Left ventricle myocardium superior (tissue), 1 donor: ENCODE results near the gene SHISA7. TPM values are rescaled to one million over a fixed set of nuclear protein-coding genes. Genes with fewer than 3 reads are reported as not detected.

ENCODE experiments used
- ATAC-seq: fragments of 200-7000 bp; cut with Tn5 transposase; one replicate; pipeline ENCODE4 v1.9.1; 2020; ENCODE audit warnings: mild to moderate bottlenecking, moderate library complexity
- DNase-seq: peaks from one replicate; pipeline ENCODE4 v3.0.0-alpha.2; 2020
- intact Hi-C: fragments of 100-400 bp; cut with micrococcal nuclease; formaldehyde crosslinking; loops from one replicate; pipeline ENCODE4 v1.11.0; 2022
- long read RNA-seq: library from polyadenylated mRNA; unstranded; transcript quantifications from one replicate; pipeline ENCODE4 v2.0.0, GENCODE V29; 2021
- total RNA-seq: library from RNA; stranded (reverse); fragmentation: NEBNext Ultra II Directional; extraction: Animal tissue kit (Norgen Biotek cat#: 25700); gene quantifications from one replicate; pipeline ENCODE4 v1.2.1, GENCODE V29; 2021
- donor health status: DM: no; HTN: yes; CAD: no; lungs with severe emphysema.

SHISA7 gene
- not detected for total RNA-seq
- long read RNA-seq, result 0 reads

GRCh38 chr19:55443045-55443823 lies at the start of gene SHISA7:
TSS of gene SHISA7 (minus strand) at chr19:55443300. CDS start at chr19:55442863, 437 bp downstream.
- intact Hi-C loops, result no loop called here
- DNase-seq, result no peak
- ATAC-seq, result no peak

GRCh38 chr19:55492362-55492944 lies 49.4 kb upstream of the SHISA7 start:
- DNase-seq (no peak), ATAC-seq (no peak)
- intact Hi-C loops, result no loop called here

GRCh38 chr19:55491546-55492360 lies 48.7 kb upstream of the SHISA7 start:
- intact Hi-C loops, result no loop called here
- DNase-seq (peak; percentile 18), ATAC-seq (no peak)

GRCh38 chr19:55490478-55491432 lies 47.7 kb upstream of the SHISA7 start:
- DNase-seq, result peak; percentile 30
- intact Hi-C loops, result no loop called here

GRCh38 chr19:55489711-55490477 lies 46.8 kb upstream of the SHISA7 start:
- intact Hi-C loops, result no loop called here
- ATAC-seq (no peak), DNase-seq (no peak)

More at GRCh38 chr19:55490478-55491432, 47.7 kb upstream of the SHISA7 start:
- no peak for ATAC-seq

- ATAC-seq (no peak), DNase-seq (peak; percentile 45)
- intact Hi-C loops, result no loop called here
Observed at GRCh38 chr19:55488986-55489710, 46.0 kb upstream of the SHISA7 start.

- peak; percentile 63 for DNase-seq
- peak; percentile 25 for ATAC-seq
Observed at GRCh38 chr19:55487924-55488687, 45.0 kb upstream of the SHISA7 start, which contains the start of gene SSC5D. TSS of gene SSC5D (plus strand) at chr19:55488436. CDS start at chr19:55488590, 154 bp downstream.

GRCh38 chr19:55486971-55487923 lies 44.1 kb upstream of the SHISA7 start:
- peak; percentile 64 for ATAC-seq
- peak; percentile 73 for DNase-seq
- intact Hi-C loops, result no loop called here

More at GRCh38 chr19:55487924-55488687, 45.0 kb upstream of the SHISA7 start, which contains the start of gene SSC5D:
- intact Hi-C loops, result no loop called here

- DNase-seq (peak; percentile 51), ATAC-seq (no peak)
- intact Hi-C loops, result no loop called here
Observed at GRCh38 chr19:55486043-55486970, 43.2 kb upstream of the SHISA7 start.

- ATAC-seq (no peak), DNase-seq (peak; percentile 28)
- intact Hi-C loops, result no loop called here
Observed at GRCh38 chr19:55485439-55486011, 42.4 kb upstream of the SHISA7 start.

GRCh38 chr19:55484593-55485438 lies 41.7 kb upstream of the SHISA7 start, which contains the start of gene NAT14:
TSS of gene NAT14 (plus strand) at chr19:55485188. CDS start at chr19:55485709, 521 bp downstream.
- peak; percentile 77 for DNase-seq
- intact Hi-C loops, result no loop called here
- ATAC-seq, result peak; percentile 39

GRCh38 chr19:55483706-55484592 lies 40.8 kb upstream of the SHISA7 start:
- ATAC-seq (no peak), DNase-seq (peak; percentile 25)
- intact Hi-C loops, result no loop called here
